ENCODE data around the gene KLF6.
A peak's percentile ranks its signal among the peaks of the same experiment; 100 is the strongest.

Gene KLF6

GRCh38 chr10:3747984-3748383 lies 37.0 kb downstream of the KLF6 start:
- no peaks in the 10 kb centered on the region for H3K36me3 ChIP-seq (ENCODE audit: control insufficient read depth in 2 of 2, insufficient read depth in 2 of 2, low read length in 2 of 2)

GRCh38 chr10:3747248-3747960 lies 37.6 kb downstream of the KLF6 start:
- Histone ChIP-seq H3K27me3 (ENCODE audit: control insufficient read depth in 2 of 2, insufficient read depth in 2 of 2, low read length in 2 of 2) (no peaks in the 10 kb centered on the region), H3K4me3 (ENCODE audit: low read length in 2 of 2) (no peak overlapping the region), H3K36me3 (ENCODE audit: control insufficient read depth in 2 of 2, insufficient read depth in 2 of 2, low read length in 2 of 2) (no peaks in the 10 kb centered on the region), H3K9ac (ENCODE audit: low read depth in 1 of 2, low read length in 2 of 2) (no peak overlapping the region), H3K4me1 (ENCODE audit: control insufficient read depth in 2 of 2, insufficient read depth in 2 of 2, low read length in 2 of 2) (peaks cover 4 to 5% of the 10 kb centered on the region in 2 donors), H3K27ac (ENCODE audit: low read depth in 2 of 2, low read length in 2 of 2) (peak overlapping the region in 1 of 2 donors; percentile 6), H3K9me3 (ENCODE audit: control insufficient read depth in 2 of 2, low read length in 2 of 2) (no peaks in the 10 kb centered on the region)

More at GRCh38 chr10:3747984-3748383, 37.0 kb downstream of the KLF6 start:
- peaks cover 4 to 5% of the 10 kb centered on the region in 2 donors for H3K4me1 ChIP-seq (ENCODE audit: control insufficient read depth in 2 of 2, insufficient read depth in 2 of 2, low read length in 2 of 2)
- H3K9ac ChIP-seq (ENCODE audit: low read depth in 1 of 2, low read length in 2 of 2): no peak overlapping the region
- H3K9me3 ChIP-seq (ENCODE audit: control insufficient read depth in 2 of 2, low read length in 2 of 2): no peaks in the 10 kb centered on the region
- no peaks in the 10 kb centered on the region for H3K27me3 ChIP-seq (ENCODE audit: control insufficient read depth in 2 of 2, insufficient read depth in 2 of 2, low read length in 2 of 2)
- no peak overlapping the region for H3K4me3 ChIP-seq (ENCODE audit: low read length in 2 of 2)
- H3K27ac ChIP-seq (ENCODE audit: low read depth in 2 of 2, low read length in 2 of 2): peak overlapping the region in 1 of 2 donors; percentile 6

- H3K36me3 ChIP-seq (ENCODE audit: control insufficient read depth in 2 of 2, insufficient read depth in 2 of 2, low read length in 2 of 2): no peaks in the 10 kb centered on the region
- H3K27ac ChIP-seq (ENCODE audit: low read depth in 2 of 2, low read length in 2 of 2): no peak overlapping the region
- H3K27me3 ChIP-seq (ENCODE audit: control insufficient read depth in 2 of 2, insufficient read depth in 2 of 2, low read length in 2 of 2): no peaks in the 10 kb centered on the region
- H3K9me3 ChIP-seq (ENCODE audit: control insufficient read depth in 2 of 2, low read length in 2 of 2): no peaks in the 10 kb centered on the region
- H3K9ac ChIP-seq (ENCODE audit: low read depth in 1 of 2, low read length in 2 of 2): no peak overlapping the region
- no peak overlapping the region for H3K4me3 ChIP-seq (ENCODE audit: low read length in 2 of 2)
- H3K4me1 ChIP-seq (ENCODE audit: control insufficient read depth in 2 of 2, insufficient read depth in 2 of 2, low read length in 2 of 2): peaks cover 4 to 5% of the 10 kb centered on the region in 2 donors
Measured at GRCh38 chr10:3746634-3747033, 38.4 kb downstream of the KLF6 start.

- Histone ChIP-seq H3K27ac (ENCODE audit: low read depth in 2 of 2, low read length in 2 of 2) (no peak overlapping the region), H3K9ac (ENCODE audit: low read depth in 1 of 2, low read length in 2 of 2) (no peak overlapping the region), H3K4me1 (ENCODE audit: control insufficient read depth in 2 of 2, insufficient read depth in 2 of 2, low read length in 2 of 2) (peaks cover 4 to 5% of the 10 kb centered on the region in 2 donors), H3K36me3 (ENCODE audit: control insufficient read depth in 2 of 2, insufficient read depth in 2 of 2, low read length in 2 of 2) (no peaks in the 10 kb centered on the region), H3K27me3 (ENCODE audit: control insufficient read depth in 2 of 2, insufficient read depth in 2 of 2, low read length in 2 of 2) (no peaks in the 10 kb centered on the region), H3K4me3 (ENCODE audit: low read length in 2 of 2) (no peak overlapping the region), H3K9me3 (ENCODE audit: control insufficient read depth in 2 of 2, low read length in 2 of 2) (no peaks in the 10 kb centered on the region)
Measured at GRCh38 chr10:3745521-3745920, 39.5 kb downstream of the KLF6 start.

GRCh38 chr10:3741688-3742461 lies 43.1 kb downstream of the KLF6 start:
- Histone ChIP-seq H3K27me3 (ENCODE audit: control insufficient read depth in 2 of 2, insufficient read depth in 2 of 2, low read length in 2 of 2) (no peaks in the 10 kb centered on the region), H3K9me3 (ENCODE audit: control insufficient read depth in 2 of 2, low read length in 2 of 2) (no peaks in the 10 kb centered on the region), H3K9ac (ENCODE audit: low read depth in 1 of 2, low read length in 2 of 2) (peak overlapping the region in 1 of 2 donors; percentile 28), H3K4me1 (ENCODE audit: control insufficient read depth in 2 of 2, insufficient read depth in 2 of 2, low read length in 2 of 2) (no peaks in the 10 kb centered on the region), H3K36me3 (ENCODE audit: control insufficient read depth in 2 of 2, insufficient read depth in 2 of 2, low read length in 2 of 2) (no peaks in the 10 kb centered on the region), H3K4me3 (ENCODE audit: low read length in 2 of 2) (peak overlapping the region in 1 of 2 donors; percentile 46), H3K27ac (ENCODE audit: low read depth in 2 of 2, low read length in 2 of 2) (peak overlapping the region in 1 of 2 donors; percentile 32)

- no peaks in the 10 kb centered on the region for H3K9me3 ChIP-seq (ENCODE audit: control insufficient read depth in 2 of 2, low read length in 2 of 2)
- no peaks in the 10 kb centered on the region for H3K4me1 ChIP-seq (ENCODE audit: control insufficient read depth in 2 of 2, insufficient read depth in 2 of 2, low read length in 2 of 2)
- no peak overlapping the region for H3K4me3 ChIP-seq (ENCODE audit: low read length in 2 of 2)
- no peaks in the 10 kb centered on the region for H3K36me3 ChIP-seq (ENCODE audit: control insufficient read depth in 2 of 2, insufficient read depth in 2 of 2, low read length in 2 of 2)
- no peak overlapping the region for H3K27ac ChIP-seq (ENCODE audit: low read depth in 2 of 2, low read length in 2 of 2)
- no peaks in the 10 kb centered on the region for H3K27me3 ChIP-seq (ENCODE audit: control insufficient read depth in 2 of 2, insufficient read depth in 2 of 2, low read length in 2 of 2)
- no peak overlapping the region for H3K9ac ChIP-seq (ENCODE audit: low read depth in 1 of 2, low read length in 2 of 2)
Measured at GRCh38 chr10:3740157-3740871, 44.7 kb downstream of the KLF6 start.

- Histone ChIP-seq H3K27ac (ENCODE audit: low read depth in 2 of 2, low read length in 2 of 2) (no peak overlapping the region), H3K4me3 (ENCODE audit: low read length in 2 of 2) (no peak overlapping the region), H3K9me3 (ENCODE audit: control insufficient read depth in 2 of 2, low read length in 2 of 2) (no peaks in the 10 kb centered on the region), H3K4me1 (ENCODE audit: control insufficient read depth in 2 of 2, insufficient read depth in 2 of 2, low read length in 2 of 2) (no peaks in the 10 kb centered on the region), H3K27me3 (ENCODE audit: control insufficient read depth in 2 of 2, insufficient read depth in 2 of 2, low read length in 2 of 2) (no peaks in the 10 kb centered on the region), H3K36me3 (ENCODE audit: control insufficient read depth in 2 of 2, insufficient read depth in 2 of 2, low read length in 2 of 2) (no peaks in the 10 kb centered on the region), H3K9ac (ENCODE audit: low read depth in 1 of 2, low read length in 2 of 2) (no peak overlapping the region)
Measured at GRCh38 chr10:3738855-3739350, 46.1 kb downstream of the KLF6 start.

- Histone ChIP-seq H3K9me3 (ENCODE audit: control insufficient read depth in 2 of 2, low read length in 2 of 2) (no peaks in the 10 kb centered on the region), H3K27me3 (ENCODE audit: control insufficient read depth in 2 of 2, insufficient read depth in 2 of 2, low read length in 2 of 2) (no peaks in the 10 kb centered on the region), H3K36me3 (ENCODE audit: control insufficient read depth in 2 of 2, insufficient read depth in 2 of 2, low read length in 2 of 2) (no peaks in the 10 kb centered on the region), H3K4me3 (ENCODE audit: low read length in 2 of 2) (no peak overlapping the region), H3K4me1 (ENCODE audit: control insufficient read depth in 2 of 2, insufficient read depth in 2 of 2, low read length in 2 of 2) (no peaks in the 10 kb centered on the region), H3K9ac (ENCODE audit: low read depth in 1 of 2, low read length in 2 of 2) (no peak overlapping the region), H3K27ac (ENCODE audit: low read depth in 2 of 2, low read length in 2 of 2) (no peak overlapping the region)
Measured at GRCh38 chr10:3737864-3738263, 47.1 kb downstream of the KLF6 start.

GRCh38 chr10:3735175-3735574 lies 49.8 kb downstream of the KLF6 start:
- H3K27ac ChIP-seq (ENCODE audit: low read depth in 2 of 2, low read length in 2 of 2): no peak overlapping the region
- no peaks in the 10 kb centered on the region for H3K27me3 ChIP-seq (ENCODE audit: control insufficient read depth in 2 of 2, insufficient read depth in 2 of 2, low read length in 2 of 2)
- no peak overlapping the region for H3K9ac ChIP-seq (ENCODE audit: low read depth in 1 of 2, low read length in 2 of 2)
- no peaks in the 10 kb centered on the region for H3K9me3 ChIP-seq (ENCODE audit: control insufficient read depth in 2 of 2, low read length in 2 of 2)
- no peaks in the 10 kb centered on the region for H3K36me3 ChIP-seq (ENCODE audit: control insufficient read depth in 2 of 2, insufficient read depth in 2 of 2, low read length in 2 of 2)
- H3K4me1 ChIP-seq (ENCODE audit: control insufficient read depth in 2 of 2, insufficient read depth in 2 of 2, low read length in 2 of 2): no peaks in the 10 kb centered on the region
- no peak overlapping the region for H3K4me3 ChIP-seq (ENCODE audit: low read length in 2 of 2)

- no peaks in the 10 kb centered on the region for H3K27me3 ChIP-seq (ENCODE audit: control insufficient read depth in 2 of 2, insufficient read depth in 2 of 2, low read length in 2 of 2)
- no peak overlapping the region for H3K9ac ChIP-seq (ENCODE audit: low read depth in 1 of 2, low read length in 2 of 2)
- H3K36me3 ChIP-seq (ENCODE audit: control insufficient read depth in 2 of 2, insufficient read depth in 2 of 2, low read length in 2 of 2): no peaks in the 10 kb centered on the region
- H3K4me1 ChIP-seq (ENCODE audit: control insufficient read depth in 2 of 2, insufficient read depth in 2 of 2, low read length in 2 of 2): no peaks in the 10 kb centered on the region
- no peak overlapping the region for H3K27ac ChIP-seq (ENCODE audit: low read depth in 2 of 2, low read length in 2 of 2)
- H3K4me3 ChIP-seq (ENCODE audit: low read length in 2 of 2): no peak overlapping the region
- no peaks in the 10 kb centered on the region for H3K9me3 ChIP-seq (ENCODE audit: control insufficient read depth in 2 of 2, low read length in 2 of 2)
Measured at GRCh38 chr10:3734111-3734510, 50.9 kb downstream of the KLF6 start.
